DND-41 (cell line): ENCODE measurements around the gene HES2.

Experiments used
- ATAC-seq: fragments of 200-7000 bp; cut with Tn5 transposase; 3 replicates; pipeline ENCODE4 v1.9.1; 2021; ENCODE audit warnings: low read depth; ENCODE audit not compliant: insufficient read depth
- DNase-seq: peaks from one replicate; pipeline ENCODE4 v3.0.0-alpha.2; 2020
- H2AFZ ChIP-seq: 2 replicates; pipeline ENCODE4 v1.6.0; 2012; ENCODE audit warnings: low read depth, low read length
- H3K27ac ChIP-seq: 2 replicates; pipeline ENCODE4 v1.5.1; 2012; ENCODE audit warnings: low read length, inconsistent platforms
- H3K27me3 ChIP-seq: fragments of 200-600 bp; sonication (generic); 2 replicates; pipeline ENCODE4 v1.6.0; 2012; ENCODE audit warnings: low read length, mild to moderate bottlenecking, inconsistent platforms; ENCODE audit not compliant: insufficient read depth, poor library complexity
- H3K36me3 ChIP-seq: 2 replicates; pipeline ENCODE4 v1.5.1; 2012; ENCODE audit warnings: low read length, inconsistent platforms; ENCODE audit not compliant: insufficient read depth
- H3K4me1 ChIP-seq: 2 replicates; pipeline ENCODE4 v1.5.1; 2012; ENCODE audit warnings: mild to moderate bottlenecking, low read length; ENCODE audit not compliant: insufficient read depth
- H3K4me2 ChIP-seq: 2 replicates; pipeline ENCODE4 v1.6.0; 2012; ENCODE audit warnings: mild to moderate bottlenecking, moderate library complexity, low read length, inconsistent platforms; ENCODE audit not compliant: insufficient read depth
- H3K4me3 ChIP-seq, 2 experiments: fragments of 200-600 bp in 1 of 2; shearing (Covaris generic) in 1 of 2; 2 replicates each; pipeline ENCODE4 v1.5.1; 2012 to 2016; ENCODE audit warnings: inconsistent platforms in 2 of 2, low read length in 2 of 2, mild to moderate bottlenecking in 2 of 2, low read depth in 1 of 2, moderate library complexity in 1 of 2
- H3K79me2 ChIP-seq: 2 replicates; pipeline ENCODE4 v1.6.0; 2012; ENCODE audit warnings: low read length, inconsistent platforms; ENCODE audit not compliant: insufficient read depth
- H3K9ac ChIP-seq: 2 replicates; pipeline ENCODE4 v1.6.0; 2012; ENCODE audit warnings: low read depth, mild to moderate bottlenecking, inconsistent platforms, low read length, moderate library complexity
- H3K9me3 ChIP-seq: 2 replicates; pipeline ENCODE4 v1.5.1; 2012; ENCODE audit warnings: low read length, moderate library complexity, mild to moderate bottlenecking, inconsistent platforms; ENCODE audit not compliant: insufficient read depth, severe bottlenecking
- H4K20me1 ChIP-seq: 2 replicates; pipeline ENCODE4 v1.6.0; 2012; ENCODE audit warnings: low read length; ENCODE audit not compliant: insufficient read depth
- CTCF ChIP-seq: IDR thresholded peaks from 2 replicates; pipeline ENCODE4 v1.5.1; 2012; ENCODE audit warnings: borderline replicate concordance, low read length, moderate library complexity, mild to moderate bottlenecking; ENCODE audit not compliant: poor library complexity, severe bottlenecking; ENCODE audit errors: extremely low read depth
- EZH2 ChIP-seq: IDR thresholded peaks from 3 replicates; pipeline ENCODE4 v1.6.1; 2012; ENCODE audit warnings: borderline replicate concordance, low read depth, mild to moderate bottlenecking, moderate library complexity, low read length, inconsistent platforms; ENCODE audit not compliant: severe bottlenecking

HES2 gene

GRCh38 chr1:6408023-6408422 is 11.7 kb downstream of the HES2 start:
- Histone ChIP-seq H3K27me3 (no peaks in the 10 kb centered on the region), H3K9ac (no peak overlapping the region), H3K9me3 (no peaks in the 10 kb centered on the region), H3K79me2 (no peaks in the 10 kb centered on the region), H3K4me3 (no peak overlapping the region), H2AFZ (no peak overlapping the region), H3K36me3 (no peaks in the 10 kb centered on the region), H4K20me1 (peaks cover 3% of the 10 kb centered on the region; the same call in 1 of the 2 replicates), H3K4me2 (no peak overlapping the region), H3K27ac (no peak overlapping the region), H3K4me1 (no peaks in the 10 kb centered on the region)
- no peak for DNase-seq
- no peak for TF ChIP-seq CTCF
- no peak for TF ChIP-seq EZH2
- no peak for ATAC-seq

- H3K27ac ChIP-seq: no peak overlapping the region
- no peaks in the 10 kb centered on the region for H3K79me2 ChIP-seq
- H2AFZ ChIP-seq: no peak overlapping the region
- peaks cover 3% of the 10 kb centered on the region; the same call in 1 of the 2 replicates for H4K20me1 ChIP-seq
- DNase-seq (no peak), ATAC-seq (no peak)
- no peaks in the 10 kb centered on the region for H3K27me3 ChIP-seq
- no peak overlapping the region for H3K9ac ChIP-seq
- no peaks in the 10 kb centered on the region for H3K9me3 ChIP-seq
- H3K4me1 ChIP-seq: no peaks in the 10 kb centered on the region
- H3K4me3 ChIP-seq: no peak overlapping the region
- H3K36me3 ChIP-seq: no peaks in the 10 kb centered on the region
- TF ChIP-seq CTCF (no peak), EZH2 (no peak)
- H3K4me2 ChIP-seq: no peak overlapping the region
Measured at GRCh38 chr1:6401673-6402072, 18.0 kb downstream of the HES2 start.

GRCh38 chr1:6399294-6399693 is 20.4 kb downstream of the HES2 start:
- Histone ChIP-seq H3K27me3 (no peaks in the 10 kb centered on the region), H4K20me1 (no peaks in the 10 kb centered on the region), H3K4me3 (no peak overlapping the region), H3K36me3 (no peaks in the 10 kb centered on the region), H3K4me2 (no peak overlapping the region), H3K4me1 (peaks cover 8% of the 10 kb centered on the region), H3K9me3 (no peaks in the 10 kb centered on the region), H2AFZ (no peak overlapping the region), H3K79me2 (peaks cover under 1% of the 10 kb centered on the region), H3K27ac (no peak overlapping the region), H3K9ac (no peak overlapping the region)
- TF ChIP-seq CTCF (no peak), EZH2 (no peak)
- ATAC-seq (no peak), DNase-seq (no peak)
